GM21528 (cell line): ENCODE results near the gene RAB3GAP2.
"Not testable (repeated sequence)": the region's sequence is repeated elsewhere in the genome, so short reads cannot be mapped to it uniquely, and the experiment has no call there.

Experiments used
- ATAC-seq: cut with Tn5 transposase; IDR thresholded peaks from one replicate; pipeline ENCODE4 v1.9.1; 2021; ENCODE audit warnings: mild to moderate bottlenecking, moderate library complexity; ENCODE audit not compliant: unreplicated experiment, low FRiP score

RAB3GAP2 gene

DNA sequence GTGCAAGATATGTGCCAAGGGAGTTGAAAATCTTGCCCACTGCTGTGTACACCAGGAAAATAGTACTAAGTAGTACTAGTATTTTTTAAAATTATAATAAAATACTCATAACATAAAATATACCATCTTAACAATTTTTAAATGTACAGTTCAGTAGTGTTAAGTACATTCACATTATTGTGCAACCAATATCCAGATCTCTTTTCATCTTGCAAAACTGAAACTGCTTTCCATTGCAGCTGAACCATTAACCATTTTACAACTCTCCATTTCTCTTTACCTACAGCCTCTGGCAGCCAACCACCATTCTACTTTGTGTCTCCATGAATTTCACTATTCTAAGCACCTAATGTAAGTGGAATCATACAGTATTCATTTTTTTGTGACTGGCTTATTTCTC, 19.3 kb upstream of the RAB3GAP2 start:
- ATAC-seq: no peak

DNA sequence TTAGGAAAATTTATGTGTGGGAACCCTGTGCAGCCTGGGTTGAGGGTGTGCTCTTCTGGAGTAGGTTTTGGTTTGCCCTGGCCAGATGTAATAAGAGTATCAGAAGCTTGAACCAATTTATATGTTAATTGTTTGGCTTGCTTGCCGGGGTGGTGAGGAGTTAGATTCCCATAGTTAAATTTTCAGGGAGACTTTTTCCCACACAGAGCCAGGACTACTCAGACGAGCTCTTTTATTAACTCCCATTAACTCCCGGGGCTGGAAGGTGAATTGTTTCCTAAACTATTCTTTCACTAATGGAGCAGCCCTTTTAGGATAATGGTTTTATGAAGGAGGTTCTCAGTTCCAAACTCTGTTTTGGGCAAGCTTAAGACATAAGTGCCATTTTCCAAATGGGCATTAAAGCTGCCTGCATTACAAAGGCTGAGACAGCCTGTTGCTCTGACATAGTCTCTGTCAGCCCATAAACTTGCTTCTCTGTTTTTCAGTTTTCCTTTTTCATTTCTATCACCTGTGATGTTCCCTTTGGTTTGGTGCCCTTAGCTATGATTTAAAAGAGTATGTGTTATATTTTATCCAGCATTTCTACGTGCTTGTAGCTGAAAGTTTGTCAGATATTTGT, 18.0 kb upstream of the RAB3GAP2 start:
- no peak for ATAC-seq

DNA sequence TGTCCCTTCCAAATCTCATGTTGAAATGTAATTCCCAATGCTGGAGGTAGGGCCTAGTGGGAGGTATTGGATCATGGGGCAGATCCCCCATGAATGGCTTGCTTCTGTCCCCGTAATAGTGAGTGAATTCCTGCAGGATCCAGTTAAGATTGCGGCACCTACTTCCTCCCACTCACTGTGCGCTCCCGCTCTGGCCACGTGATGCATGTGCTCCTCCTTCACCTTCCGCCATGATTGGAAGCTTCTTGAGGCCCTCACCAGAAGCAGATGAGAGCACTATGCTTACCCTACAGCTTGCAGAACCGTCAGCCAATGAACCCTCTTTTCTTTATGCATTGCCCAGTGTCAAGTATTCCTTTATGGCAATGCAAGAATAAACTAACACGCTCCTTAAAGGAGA, 14.9 kb upstream of the RAB3GAP2 start:
- ATAC-seq: no peak

DNA sequence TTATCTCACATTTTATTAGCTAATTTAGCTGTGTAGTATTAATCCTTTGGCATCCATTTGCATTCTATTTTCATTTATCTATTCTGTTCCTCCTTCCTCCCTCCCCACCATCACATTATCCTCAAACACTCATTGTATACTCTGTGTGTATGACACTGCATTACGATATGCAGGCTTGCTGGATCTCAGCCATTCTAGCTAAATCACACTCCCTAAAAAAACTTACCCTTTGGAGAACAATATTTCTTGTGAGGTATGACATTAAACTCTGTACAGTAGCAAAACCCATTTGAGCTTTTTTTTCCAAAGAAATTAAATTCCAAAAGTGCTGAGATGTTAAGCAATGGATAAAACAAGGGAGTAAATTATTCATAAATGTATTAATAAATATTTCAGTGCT, 11.4 kb upstream of the RAB3GAP2 start:
- no peak for ATAC-seq

DNA sequence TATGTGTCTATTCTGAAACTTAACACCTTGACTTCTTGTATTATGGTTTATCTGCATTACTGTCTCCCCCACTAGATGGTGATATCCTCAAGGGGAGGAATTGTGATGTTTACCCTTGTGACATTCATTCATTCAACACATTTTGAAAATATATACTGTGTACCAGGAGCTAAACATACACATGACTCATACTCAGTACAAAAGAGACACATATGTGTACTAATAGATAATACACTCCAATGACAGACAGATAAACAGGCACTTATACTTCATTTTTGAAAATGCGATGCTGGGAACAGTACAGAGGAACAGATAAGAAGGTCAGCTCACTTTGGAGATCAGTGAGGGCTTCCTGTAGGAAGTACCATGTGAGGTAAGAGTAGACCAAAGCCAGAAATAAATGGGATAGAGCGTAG, 8.9 kb upstream of the RAB3GAP2 start:
- no peak for ATAC-seq

DNA sequence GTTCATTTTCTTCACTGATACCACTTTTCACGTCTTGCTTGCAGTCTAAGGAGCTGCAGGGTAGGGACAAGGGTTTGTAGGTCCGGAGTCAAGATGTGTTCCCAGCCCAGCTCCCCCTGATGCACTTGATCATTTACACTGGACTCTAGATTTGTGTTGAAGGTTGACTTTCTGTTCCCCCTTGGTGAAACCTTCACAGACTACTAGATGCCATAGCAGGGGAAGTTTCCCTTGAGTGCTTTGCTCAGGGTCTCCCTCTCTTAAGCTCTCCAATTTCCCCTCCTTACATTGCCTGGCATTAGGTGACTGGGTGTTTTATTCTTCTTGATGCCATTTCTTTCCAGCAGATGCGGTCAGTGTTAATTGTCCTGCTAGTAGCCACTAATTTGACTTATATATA, 8.0 kb upstream of the RAB3GAP2 start:
- ATAC-seq: no peak

DNA sequence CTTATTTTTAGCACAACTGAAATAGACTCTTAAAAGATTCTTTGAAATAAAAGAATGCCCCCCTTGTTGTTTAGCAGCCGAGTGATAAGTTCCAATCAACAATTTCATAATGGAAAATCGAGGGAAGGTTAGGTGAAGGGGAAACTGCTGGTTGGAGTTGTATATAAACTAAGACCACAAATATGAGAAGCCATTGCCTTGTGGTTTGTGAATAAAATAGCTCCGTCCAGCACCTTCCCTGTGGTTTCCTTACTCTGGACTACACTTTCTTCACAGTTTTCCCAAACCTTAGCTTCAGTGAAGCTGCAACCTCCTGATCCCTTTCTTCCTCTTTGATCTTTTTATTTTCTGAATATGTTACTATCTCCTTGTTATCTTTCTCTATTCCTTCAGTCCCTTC, 6.7 kb upstream of the RAB3GAP2 start:
- ATAC-seq: no peak

DNA sequence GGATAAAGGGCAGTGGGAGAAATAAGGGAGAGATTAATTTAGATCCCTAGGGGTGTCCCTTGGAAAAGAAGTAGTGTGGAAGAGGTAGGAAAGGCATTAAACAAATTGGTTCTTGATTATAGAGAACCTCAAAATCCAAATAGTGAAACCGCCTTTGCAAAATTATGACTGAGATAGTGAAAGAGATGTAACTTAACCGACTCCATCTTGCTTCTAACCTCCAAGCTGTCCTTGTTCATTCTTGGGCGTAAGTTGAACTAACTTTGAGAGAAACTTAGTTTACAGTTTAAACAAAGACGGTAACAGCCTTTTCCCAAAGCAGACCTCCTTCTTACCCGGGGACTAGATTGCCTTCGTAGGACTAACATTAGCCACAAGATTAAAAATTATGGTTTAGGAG, 3.2 kb upstream of the RAB3GAP2 start:
- no peak for ATAC-seq

DNA sequence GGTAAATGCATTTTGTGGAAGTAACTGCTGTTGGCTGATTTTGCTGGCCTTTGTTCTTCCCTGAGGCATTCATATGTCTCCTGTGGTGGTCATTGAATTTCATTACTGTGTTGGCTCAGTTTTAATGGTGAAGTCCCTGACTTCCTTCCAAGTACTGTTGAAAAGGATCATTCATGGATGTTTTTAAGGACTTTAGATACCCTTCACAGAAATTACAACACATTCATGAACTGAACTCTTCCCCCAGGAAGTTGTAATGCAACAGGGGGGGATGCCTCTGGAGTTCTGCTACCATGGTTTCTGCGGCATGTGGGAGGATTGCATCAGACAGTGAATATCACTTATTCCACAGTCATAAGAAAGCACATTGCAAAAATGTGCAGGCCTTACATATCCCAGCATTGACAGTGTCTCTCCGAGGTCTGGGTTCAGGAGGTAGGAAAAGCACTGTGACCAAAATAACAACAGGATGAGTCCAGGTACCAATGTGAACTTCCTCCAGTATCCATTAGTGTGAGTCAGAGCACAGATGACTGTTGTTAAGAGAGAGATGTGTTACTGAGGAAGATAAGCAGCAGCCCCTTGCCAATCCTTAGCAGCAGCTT, 2.1 kb upstream of the RAB3GAP2 start:
- no peak for ATAC-seq

DNA sequence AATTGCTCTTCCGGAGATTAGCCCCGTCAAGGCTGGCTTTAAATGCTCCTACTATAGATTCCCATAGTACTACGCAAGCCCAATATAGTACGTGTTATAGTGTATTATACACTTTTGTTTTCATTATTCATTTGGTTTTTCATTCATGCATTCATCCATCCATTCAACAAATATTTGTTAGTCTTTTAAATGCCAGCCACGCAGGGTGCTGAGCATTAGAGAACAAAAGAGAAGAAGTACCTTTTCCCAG, 513 bp upstream of the RAB3GAP2 start:
- ATAC-seq: no peak

DNA sequence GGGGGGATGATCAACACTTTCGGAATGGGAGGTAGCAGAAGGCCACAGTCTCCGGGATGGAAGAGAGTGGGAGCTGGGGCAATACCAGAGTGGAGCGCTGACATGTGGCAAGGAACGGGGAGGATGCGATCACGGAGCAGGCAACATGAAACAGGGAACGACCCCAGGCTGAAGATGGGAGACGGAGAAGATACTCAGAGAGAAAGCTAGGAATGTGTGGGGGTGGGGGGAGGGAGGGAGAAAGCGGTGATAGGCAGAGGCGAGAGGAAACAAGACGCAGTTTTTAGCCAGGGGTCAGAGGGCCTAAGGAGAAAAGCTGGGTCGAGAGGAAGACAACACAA, 577 bp downstream of the RAB3GAP2 start:
- ATAC-seq: no peak

DNA sequence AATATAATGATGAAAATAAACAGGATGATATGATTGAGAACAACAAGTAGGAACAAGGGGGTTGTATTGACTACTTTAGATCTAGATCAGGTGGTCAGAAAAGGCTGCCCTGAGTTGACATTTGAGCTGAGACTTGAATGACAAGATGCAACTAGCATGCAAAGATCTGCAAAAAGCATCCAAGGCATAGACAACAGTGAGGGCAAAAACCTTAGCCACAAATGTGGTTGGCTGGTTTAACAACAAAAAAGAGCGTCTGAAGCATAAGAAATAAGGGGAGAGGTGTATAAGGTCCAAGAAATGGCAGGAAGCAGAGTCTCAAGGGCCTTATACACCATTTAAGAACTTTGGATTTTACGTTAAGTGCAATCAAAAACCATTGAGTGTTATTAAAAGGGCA, 3.2 kb downstream of the RAB3GAP2 start:
- ATAC-seq: no peak

DNA sequence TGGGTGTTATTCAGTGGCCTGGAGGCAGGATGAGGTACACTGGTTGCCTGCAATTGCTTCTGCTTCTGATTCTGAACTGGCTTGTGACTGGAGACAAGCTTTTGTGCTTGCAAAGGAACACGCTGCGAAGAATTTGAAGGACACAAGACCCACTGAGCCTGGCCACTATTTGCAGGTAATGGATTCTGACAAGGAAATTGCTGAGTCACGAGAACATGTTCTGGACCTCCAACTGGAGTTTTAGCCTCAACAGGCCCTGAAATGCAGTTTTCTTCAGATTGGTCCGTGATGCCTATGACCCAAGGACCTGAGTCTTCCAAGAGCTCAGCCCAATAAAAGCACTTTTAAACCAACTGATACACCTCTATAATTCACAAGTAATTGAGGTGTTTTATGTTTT, 4.6 kb downstream of the RAB3GAP2 start:
- ATAC-seq: no peak

DNA sequence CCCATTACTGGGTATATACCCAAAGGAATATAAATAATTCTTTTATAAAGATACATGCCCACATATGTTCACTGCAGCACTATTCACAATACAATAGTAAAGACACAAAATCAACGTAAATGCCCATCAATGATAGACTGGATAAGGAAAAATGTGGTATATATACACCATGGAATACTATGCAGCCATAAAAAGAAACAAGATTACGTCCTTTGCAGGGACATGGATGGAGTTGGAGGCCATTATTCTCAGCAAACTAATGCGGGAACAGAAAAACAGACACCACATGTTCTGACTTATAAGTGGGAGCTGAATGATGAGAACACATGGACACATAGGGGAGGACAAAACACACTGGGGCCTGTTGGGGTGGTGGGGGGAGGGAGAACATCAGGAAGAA, 12.0 kb downstream of the RAB3GAP2 start:
- not testable (repeated sequence) for ATAC-seq

DNA sequence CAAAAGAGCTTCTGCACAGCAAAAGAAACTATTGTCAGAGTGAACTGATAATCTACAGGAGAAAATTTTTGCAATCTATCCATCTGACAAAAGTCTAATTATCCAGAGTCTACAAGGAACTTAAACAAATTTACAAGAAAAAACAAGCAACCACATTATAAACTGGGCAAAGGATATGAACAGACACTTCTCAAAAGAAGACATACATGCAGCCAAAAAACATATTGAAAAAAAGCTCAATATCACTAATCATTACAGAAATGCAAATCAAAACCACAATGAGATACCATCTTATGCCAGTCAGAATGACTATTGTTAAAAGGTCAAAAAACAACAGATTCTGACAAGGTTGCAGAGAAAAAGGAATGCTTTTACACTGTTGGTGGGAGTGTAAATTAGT, 12.5 kb downstream of the RAB3GAP2 start:
- ATAC-seq: not testable (repeated sequence)

DNA sequence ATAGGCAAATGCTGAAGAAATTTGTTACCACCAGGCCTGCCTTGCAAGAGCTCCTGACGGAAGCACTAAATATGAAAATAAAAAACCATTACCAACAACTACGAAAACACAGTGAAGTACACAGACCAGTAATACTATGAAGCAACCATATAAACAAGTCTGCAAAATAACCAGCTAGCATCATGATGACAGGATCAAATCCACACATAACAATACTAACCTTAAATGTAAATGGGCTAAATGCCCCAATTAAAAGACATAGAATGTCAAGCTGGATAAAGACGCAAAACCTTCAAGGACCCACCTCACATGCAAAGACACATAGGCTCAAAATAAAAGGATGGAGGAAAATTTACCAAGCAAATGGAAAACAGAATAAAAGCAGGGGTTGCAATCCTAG, 16.1 kb downstream of the RAB3GAP2 start:
- ATAC-seq: not testable (repeated sequence)

DNA sequence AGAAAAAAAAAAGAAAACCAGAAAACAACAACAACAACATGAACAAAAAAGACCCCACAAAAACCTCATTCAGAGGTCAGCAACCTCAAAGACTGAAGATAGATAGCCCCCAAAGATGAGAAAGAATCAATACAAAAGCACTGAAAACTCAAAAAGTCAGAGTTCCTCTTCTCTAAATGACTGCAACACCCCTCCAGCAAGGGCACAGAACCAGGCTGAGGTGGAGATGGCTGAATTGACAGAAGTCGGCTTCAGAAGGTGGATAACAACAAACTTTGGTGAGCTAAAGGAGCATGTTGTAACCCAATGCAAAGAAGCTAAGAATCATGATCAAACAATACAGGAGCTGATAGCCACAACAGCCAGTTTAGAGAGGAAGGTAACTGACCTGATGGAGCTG, 17.0 kb downstream of the RAB3GAP2 start:
- no peak for ATAC-seq

DNA sequence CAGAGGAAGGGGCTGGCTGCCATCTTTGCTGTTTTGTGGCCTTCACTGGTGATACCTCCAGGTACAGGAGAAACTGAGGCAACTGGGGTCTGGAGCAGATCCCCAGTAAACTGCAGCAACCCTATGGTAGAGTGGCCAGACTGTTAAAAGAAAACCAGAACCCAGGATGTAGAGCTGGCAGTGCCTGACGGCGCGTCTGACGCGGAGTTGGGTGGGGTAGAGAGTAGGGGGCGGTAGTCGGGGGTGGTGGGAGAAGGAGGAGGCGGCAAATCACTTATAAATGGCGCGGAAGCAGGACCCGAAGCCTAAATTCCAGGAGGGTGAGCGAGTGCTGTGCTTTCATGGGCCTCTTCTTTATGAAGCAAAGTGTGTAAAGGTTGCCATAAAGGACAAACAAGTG, 19.0 kb downstream of the RAB3GAP2 start:
- not testable (repeated sequence) for ATAC-seq

DNA sequence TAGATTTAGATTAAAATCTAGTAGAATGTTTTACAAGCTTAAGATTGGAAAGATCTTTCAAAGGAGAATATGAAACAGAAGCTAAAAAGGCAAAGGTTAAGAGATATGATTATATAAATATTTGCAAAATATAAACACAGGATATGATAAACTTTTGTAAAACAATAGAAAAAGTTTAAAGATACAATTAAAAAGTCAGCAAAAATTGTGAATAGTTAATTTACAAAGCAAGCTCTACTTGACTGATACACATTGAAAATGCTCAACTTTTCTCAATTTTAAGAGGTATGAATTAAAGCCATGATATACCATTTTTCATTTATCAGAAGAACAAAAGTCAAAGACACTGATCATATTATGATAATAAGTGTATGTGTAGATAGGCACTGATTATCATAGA, 21.0 kb downstream of the RAB3GAP2 start:
- ATAC-seq: no peak

DNA sequence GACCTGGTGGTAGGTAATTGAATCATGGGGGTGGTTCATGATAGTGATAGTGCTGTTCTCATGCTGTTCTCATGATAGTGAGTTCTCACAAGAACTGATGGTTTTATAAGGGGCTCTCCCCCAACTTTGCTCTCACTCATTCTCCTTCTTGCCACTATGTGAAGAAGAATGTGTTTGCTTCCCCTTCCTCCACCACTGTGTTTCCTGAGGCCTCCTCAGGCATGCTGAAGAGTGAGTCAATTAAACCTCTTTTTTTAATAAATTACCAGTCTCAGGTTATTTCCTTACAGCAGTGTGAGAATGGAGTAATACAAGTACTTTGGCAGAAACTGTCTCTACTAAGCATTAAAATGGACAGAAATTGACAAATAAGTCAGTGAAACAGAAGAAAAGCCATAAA, 21.6 kb downstream of the RAB3GAP2 start:
- ATAC-seq: no peak

DNA sequence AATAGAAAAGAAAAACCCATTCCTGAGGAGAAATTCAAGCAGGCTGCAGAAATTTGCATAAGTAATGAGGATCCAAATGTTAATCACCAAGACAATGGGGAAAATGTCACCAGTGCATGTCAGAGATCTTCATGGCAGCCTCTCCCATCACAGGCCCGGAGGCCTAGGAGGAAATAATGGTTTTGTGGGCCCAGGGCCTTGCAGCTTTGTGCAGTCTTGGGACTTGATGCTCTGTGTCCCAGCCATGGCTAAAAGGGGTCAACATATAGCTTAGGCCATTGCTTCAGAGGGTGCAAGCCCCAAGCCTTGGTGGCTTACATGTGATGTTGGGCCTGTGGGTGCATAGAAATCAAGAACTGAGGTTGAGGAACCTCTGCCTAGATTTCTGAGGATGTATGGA, 22.7 kb downstream of the RAB3GAP2 start:
- ATAC-seq: no peak

DNA sequence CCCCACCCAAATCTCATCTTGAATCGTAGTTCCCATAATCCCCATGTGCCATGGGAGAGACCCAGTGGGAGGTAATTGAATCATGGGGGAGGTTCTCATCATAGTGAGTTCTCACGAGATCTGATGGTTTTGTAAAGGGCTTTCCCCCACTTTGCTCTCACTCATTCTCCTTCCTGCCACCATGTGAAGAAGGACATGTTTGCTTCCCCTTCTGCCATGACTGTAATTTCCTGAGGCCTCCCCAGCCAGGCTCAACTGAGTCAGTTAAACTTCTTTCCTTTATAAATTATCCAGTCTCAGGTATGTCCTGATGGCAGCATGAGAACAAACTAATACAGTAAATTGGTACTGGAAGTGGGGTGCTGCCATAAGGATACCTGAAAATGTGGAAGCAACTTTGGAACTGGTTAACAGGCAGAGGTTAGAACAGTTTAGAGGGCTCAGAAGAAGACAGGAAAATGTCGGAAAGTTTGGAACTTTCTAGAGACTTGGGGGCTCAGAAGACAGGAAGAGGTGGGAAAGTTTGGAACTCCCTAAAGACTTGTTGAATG, 23.5 kb downstream of the RAB3GAP2 start:
- ATAC-seq: not testable (repeated sequence)

DNA sequence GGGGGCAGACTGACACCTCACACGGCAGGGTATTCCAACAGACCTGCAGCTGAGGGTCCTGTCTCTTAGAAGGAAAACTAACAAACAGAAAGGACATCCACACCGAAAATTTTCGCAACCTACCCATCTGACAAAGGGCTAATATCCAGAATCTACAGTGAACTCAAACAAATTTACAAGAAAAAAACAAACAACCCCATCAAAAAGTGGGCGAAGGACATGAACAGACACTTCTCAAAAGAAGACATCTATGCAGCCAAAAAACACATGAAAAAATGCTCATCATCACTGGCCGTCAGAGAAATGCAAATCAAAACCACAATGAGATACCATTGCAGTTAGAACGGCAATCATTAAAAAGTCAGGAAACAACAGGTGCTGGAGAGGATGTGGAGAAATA, 26.4 kb downstream of the RAB3GAP2 start:
- ATAC-seq: not testable (repeated sequence)
